BE2C (cell line): ENCODE data around the gene DUS2.
A peak's percentile ranks its signal among the peaks of the same experiment; 100 is the strongest.

ENCODE experiments used
- DNase-seq: peaks from one replicate; pipeline ENCODE4 v3.0.0-alpha.2; 2020
- H3K27me3 ChIP-seq: fragments of 250-450 bp; sonication (Bioruptor Pico); 2 replicates; pipeline ENCODE4 v1.5.1; 2020; ENCODE audit warnings: mild to moderate bottlenecking
- H3K36me3 ChIP-seq: fragments of 250-450 bp; sonication (Bioruptor Pico); 2 replicates; pipeline ENCODE4 v1.5.1; 2020; ENCODE audit warnings: mild to moderate bottlenecking
- H3K4me1 ChIP-seq: fragments of 250-450 bp; sonication (Bioruptor Pico); 2 replicates; pipeline ENCODE4 v1.5.1; 2020
- H3K4me3 ChIP-seq: 2 replicates; pipeline ENCODE4 v1.5.1; 2011; ENCODE audit warnings: low read depth, low read length
- H3K9me3 ChIP-seq: fragments of 250-450 bp; sonication (Bioruptor Pico); 2 replicates; pipeline ENCODE4 v1.5.1; 2020
- TF ChIP-seq, protein P1 (sequence below): IDR thresholded peaks from 2 replicates; pipeline ENCODE4 v1.5.1; 2012; ENCODE audit warnings: mild to moderate bottlenecking, low read depth, low read length

Gene DUS2

DNA sequence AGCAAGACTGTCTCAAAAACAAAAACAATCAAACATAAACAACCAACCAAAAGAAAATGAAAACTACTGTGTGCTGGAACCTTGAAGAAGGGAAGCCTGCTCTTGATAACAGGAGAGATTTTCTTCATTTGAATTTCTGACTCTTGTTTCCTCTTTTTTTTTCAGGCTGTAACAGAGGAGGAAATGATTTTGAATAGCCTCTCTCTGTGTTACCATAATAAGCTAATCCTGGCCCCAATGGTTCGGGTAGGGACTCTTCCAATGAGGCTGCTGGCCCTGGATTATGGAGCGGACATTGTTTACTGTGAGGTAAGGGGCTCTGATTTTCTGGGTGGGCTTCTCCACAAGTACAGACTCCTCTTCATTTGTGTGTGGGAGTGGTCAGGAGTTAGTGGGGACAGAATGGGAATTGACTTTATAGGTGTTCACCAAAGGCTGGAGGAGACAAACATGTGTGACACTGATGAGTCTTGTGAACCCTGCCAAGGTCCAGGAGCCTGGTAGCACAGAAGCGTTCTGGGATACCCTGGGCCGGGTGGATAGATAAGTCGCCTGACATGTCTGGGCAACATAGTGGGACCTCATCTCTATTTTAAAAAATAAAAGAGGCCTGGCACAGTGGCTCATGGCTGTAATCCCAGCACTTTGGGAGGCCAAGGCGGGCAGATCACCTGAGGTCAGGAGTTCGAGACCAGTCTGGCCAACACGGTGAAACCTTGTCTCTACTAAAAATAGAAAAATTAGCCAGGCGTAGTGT is 14.9 kb downstream of the DUS2 start:
- H3K4me1 ChIP-seq: no peaks in the 10 kb centered on the region
- TF ChIP-seq, protein P1, sequence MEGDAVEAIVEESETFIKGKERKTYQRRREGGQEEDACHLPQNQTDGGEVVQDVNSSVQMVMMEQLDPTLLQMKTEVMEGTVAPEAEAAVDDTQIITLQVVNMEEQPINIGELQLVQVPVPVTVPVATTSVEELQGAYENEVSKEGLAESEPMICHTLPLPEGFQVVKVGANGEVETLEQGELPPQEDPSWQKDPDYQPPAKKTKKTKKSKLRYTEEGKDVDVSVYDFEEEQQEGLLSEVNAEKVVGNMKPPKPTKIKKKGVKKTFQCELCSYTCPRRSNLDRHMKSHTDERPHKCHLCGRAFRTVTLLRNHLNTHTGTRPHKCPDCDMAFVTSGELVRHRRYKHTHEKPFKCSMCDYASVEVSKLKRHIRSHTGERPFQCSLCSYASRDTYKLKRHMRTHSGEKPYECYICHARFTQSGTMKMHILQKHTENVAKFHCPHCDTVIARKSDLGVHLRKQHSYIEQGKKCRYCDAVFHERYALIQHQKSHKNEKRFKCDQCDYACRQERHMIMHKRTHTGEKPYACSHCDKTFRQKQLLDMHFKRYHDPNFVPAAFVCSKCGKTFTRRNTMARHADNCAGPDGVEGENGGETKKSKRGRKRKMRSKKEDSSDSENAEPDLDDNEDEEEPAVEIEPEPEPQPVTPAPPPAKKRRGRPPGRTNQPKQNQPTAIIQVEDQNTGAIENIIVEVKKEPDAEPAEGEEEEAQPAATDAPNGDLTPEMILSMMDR: no peak
- H3K4me3 ChIP-seq: no peak overlapping the region
- H3K9me3 ChIP-seq: no peaks in the 10 kb centered on the region
- no peak for DNase-seq
- peaks cover 10% of the 10 kb centered on the region for H3K36me3 ChIP-seq
- no peaks in the 10 kb centered on the region for H3K27me3 ChIP-seq

DNA sequence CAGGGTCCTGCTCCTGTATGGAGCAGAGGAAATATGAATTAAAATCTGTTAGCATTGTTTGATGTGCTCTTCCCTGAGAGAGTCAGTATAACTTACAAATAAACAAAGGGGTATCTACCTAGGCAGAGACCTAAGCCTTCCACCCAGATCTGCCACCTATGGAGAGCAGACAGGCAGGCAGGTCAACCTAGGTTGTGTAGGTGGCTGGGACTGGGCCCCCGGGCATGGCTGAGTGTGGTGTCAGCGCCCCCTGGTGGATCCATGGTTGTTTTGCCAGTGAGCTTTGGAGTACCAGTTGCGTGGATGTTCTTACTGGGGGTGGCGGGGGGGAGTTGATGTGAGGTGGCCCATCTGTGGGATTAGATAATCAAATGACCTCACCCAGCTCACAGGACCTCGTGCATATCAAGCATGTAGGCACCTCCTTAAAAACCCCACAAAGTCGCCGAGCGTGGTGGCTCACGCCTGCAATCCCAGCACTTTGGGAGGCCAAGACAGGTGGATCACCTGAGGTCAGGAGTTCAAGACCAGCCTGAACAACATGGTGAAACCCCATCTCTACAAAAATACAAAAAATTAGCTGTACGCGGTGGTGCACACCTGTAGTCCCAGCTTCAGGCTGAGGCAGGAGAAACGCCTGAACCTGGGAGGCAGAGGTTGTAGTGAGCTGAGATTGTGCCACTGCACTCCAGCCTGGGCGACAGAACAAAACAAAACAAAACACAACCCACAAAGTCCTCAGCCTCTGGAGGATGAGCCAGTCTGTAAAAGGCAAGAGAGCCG is 17.6 kb downstream of the DUS2 start:
- peak; percentile 83 for DNase-seq
- Histone ChIP-seq H3K36me3 (peaks cover 10% of the 10 kb centered on the region), H3K9me3 (no peaks in the 10 kb centered on the region), H3K4me3 (no peak overlapping the region), H3K4me1 (no peaks in the 10 kb centered on the region), H3K27me3 (no peaks in the 10 kb centered on the region)
- TF ChIP-seq, protein P1: peak; percentile 91

DNA sequence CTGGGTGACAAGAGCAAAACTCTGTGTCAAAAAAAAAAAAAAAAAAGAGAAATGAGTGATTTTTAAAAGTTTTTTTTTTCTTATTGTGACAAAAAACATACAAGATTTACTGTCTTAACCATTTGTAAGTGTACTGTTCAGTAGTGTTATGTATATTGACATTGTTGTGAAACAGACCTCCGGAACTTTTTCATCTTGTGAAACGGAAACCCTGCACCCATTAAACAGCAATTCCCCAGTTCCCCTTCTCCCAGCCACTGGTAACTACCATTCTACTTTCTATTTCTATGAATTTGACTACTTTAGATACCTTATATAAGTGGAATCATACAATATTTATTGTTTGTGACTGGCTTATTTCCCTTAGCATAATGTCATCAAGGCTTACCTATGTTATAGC is 18.7 kb downstream of the DUS2 start:
- TF ChIP-seq, protein P1: no peak
- Histone ChIP-seq H3K4me3 (no peak overlapping the region), H3K9me3 (no peaks in the 10 kb centered on the region), H3K36me3 (peaks cover 10% of the 10 kb centered on the region), H3K27me3 (no peaks in the 10 kb centered on the region), H3K4me1 (no peaks in the 10 kb centered on the region)
- no peak for DNase-seq

DNA sequence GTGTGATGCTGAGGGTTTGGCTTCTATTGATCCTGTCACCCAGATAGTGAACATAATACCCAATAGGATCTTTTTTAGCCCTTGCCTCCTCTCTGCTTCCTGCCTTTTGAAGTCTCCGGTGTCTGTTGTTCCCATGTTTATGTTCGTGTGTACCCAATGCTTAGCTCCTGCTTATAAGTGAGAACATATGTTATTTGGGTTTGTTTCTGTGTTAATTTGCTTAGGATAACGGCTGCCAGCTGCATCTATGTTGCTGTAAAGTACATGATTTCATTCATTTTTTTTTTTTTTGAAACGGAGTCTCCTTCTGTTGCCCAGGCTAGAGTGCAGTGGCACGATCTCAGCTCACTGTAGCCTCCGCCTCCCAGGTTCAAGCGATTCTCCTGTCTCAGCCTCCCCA is 23.0 kb downstream of the DUS2 start:
- Histone ChIP-seq H3K9me3 (no peaks in the 10 kb centered on the region), H3K27me3 (no peaks in the 10 kb centered on the region), H3K4me3 (no peak overlapping the region), H3K4me1 (no peaks in the 10 kb centered on the region), H3K36me3 (peaks cover 14% of the 10 kb centered on the region)
- DNase-seq: no peak
- TF ChIP-seq, protein P1: no peak

DNA sequence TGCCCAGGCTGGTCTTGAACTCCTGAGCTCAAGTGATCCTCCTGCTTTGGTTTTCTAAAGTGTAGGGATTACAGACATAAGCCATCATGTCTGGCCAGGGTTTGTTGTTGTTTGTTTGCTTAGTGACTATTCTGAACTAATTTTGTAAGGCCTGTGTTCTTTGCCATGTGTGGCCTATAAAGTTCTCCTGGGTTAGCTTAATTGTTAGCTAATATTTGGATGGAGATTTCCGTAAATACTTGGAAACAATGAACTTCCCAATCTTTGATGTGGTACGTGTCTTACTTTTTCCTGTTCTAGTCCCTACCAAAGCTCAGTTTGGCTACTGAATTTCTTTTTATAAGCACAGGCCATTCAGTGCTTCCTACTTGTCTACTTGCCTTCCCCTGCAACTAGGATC is 24.9 kb downstream of the DUS2 start:
- Histone ChIP-seq H3K36me3 (peaks cover 15% of the 10 kb centered on the region), H3K27me3 (no peaks in the 10 kb centered on the region), H3K9me3 (no peaks in the 10 kb centered on the region), H3K4me1 (no peaks in the 10 kb centered on the region), H3K4me3 (no peak overlapping the region)
- TF ChIP-seq, protein P1: no peak
- DNase-seq: no peak

- TF ChIP-seq, protein P1: no peak
- no peak for DNase-seq
- Histone ChIP-seq H3K4me1 (no peaks in the 10 kb centered on the region), H3K4me3 (no peak overlapping the region), H3K36me3 (peaks cover 25% of the 10 kb centered on the region), H3K27me3 (no peaks in the 10 kb centered on the region), H3K9me3 (no peaks in the 10 kb centered on the region)
These were observed 26.4 kb downstream of the DUS2 start for GRCh38 chr16:68049449-68049848.
